ENCODE measurements around the gene C11orf16. TPM values are rescaled to one million over a fixed set of nuclear protein-coding genes. Genes with fewer than 3 reads are reported as not detected.

The C11orf16 gene
- polyA plus RNA-seq, 1 of the 3 experiments (the other 2 are of a cell fraction): not detected

DNA sequence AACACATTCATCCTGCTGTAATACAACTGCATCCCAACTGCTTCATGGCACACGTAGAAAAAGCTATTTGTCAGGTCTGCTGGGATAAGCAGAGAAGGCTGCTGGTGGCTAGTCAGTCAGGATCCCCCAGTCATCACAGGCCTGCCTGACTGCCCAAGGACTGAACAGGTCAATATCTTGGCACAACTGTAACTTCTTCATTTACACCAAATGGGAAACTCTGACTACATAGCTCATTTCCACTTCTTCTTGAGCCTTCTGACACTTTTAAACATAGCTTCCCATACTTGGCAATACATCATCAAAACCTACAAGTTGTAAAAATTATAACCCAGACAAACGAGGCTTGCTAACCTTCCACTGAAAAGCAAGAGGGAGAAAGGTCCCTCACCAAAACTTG is 28.7 kb upstream of the C11orf16 start (continued):
- TF ChIP-seq RXRA (IDR thresholded peaks at IDR 0.05; ENCODE audit: borderline replicate concordance, low read depth) (no peak), JUND (IDR thresholded peaks at IDR 0.05) (no peak), SMC3 (IDR thresholded peaks at IDR 0.05; ENCODE audit: low read depth, low read length) (no peak), NFIC (IDR thresholded peaks at IDR 0.05; ENCODE audit: borderline replicate concordance) (no peak)
- TF ChIP-seq, protein P1, sequence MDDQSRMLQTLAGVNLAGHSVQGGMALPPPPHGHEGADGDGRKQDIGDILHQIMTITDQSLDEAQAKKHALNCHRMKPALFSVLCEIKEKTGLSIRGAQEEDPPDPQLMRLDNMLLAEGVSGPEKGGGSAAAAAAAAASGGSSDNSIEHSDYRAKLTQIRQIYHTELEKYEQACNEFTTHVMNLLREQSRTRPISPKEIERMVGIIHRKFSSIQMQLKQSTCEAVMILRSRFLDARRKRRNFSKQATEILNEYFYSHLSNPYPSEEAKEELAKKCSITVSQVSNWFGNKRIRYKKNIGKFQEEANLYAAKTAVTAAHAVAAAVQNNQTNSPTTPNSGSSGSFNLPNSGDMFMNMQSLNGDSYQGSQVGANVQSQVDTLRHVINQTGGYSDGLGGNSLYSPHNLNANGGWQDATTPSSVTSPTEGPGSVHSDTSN (IDR thresholded peaks at IDR 0.05): no peak
- TF ChIP-seq, protein P2, sequence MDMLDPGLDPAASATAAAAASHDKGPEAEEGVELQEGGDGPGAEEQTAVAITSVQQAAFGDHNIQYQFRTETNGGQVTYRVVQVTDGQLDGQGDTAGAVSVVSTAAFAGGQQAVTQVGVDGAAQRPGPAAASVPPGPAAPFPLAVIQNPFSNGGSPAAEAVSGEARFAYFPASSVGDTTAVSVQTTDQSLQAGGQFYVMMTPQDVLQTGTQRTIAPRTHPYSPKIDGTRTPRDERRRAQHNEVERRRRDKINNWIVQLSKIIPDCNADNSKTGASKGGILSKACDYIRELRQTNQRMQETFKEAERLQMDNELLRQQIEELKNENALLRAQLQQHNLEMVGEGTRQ (IDR thresholded peaks at IDR 0.05; ENCODE audit: borderline replicate concordance, low read depth, low read length): no peak

DNA sequence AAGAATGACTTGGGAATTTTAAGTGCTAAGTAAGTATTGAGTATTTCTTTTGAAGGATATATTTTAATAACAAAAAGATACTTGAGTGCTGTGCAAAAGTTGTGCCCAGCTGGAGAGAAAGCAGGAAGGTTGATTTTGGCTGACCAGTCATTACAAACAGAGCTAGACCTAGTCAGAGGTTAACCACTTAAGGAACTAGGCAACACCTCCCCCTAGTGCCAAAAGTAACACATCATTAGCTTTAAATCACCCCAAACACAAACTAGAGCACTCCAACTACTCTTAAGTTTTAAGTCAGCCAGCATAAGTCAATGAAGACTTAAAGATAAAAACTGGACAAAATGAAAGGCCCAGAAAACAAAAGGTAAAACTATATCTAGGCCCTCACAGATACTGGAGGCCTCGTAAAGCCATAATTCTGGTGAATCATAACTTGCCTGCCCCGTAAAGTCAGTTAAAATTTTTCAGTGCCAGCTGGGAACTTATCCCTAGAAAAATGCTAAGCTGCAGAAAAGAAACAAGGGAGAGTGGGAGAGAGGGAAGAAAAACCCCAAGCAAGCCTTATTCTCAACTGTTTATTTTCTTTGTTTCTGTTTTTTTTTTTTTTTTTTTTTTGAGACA is 26.9 kb upstream of the C11orf16 start:
- Histone ChIP-seq H3K9me2 (no peaks in the 10 kb centered on the region), H2AFZ (ENCODE audit: low read depth) (no peak overlapping the region), H3K9ac (no peak overlapping the region), H3F3A (replicated peaks; ENCODE audit: insufficient read depth) (peaks cover 5% of the 10 kb centered on the region), H3K27ac (ENCODE audit: low read depth in 2 of 2, low read length in 1 of 2) (peak overlapping the region in 1 of 2 experiments; percentile 40; a peak in 1 of 4 replicates), H3K4me2 (peak overlapping the region; percentile 67), H3K36me3 (replicated peaks in 1 of 2; ENCODE audit: control insufficient read depth in 1 of 2, insufficient read depth in 2 of 2, low read length in 1 of 2) (peaks cover 8 to 20% of the 10 kb centered on the region in 2 experiments), H3K27me3 (ENCODE audit: insufficient read depth) (no peaks in the 10 kb centered on the region), H3K4me1 (ENCODE audit: control insufficient read depth in 1 of 2, insufficient read depth in 2 of 2, low read depth in 1 of 2, low read length in 1 of 2) (peaks cover 9 to 12% of the 10 kb centered on the region in 2 experiments; a peak in 3 of 4 replicates), H3K79me2 (ENCODE audit: insufficient read depth) (peaks cover 71% of the 10 kb centered on the region), H4K20me1 (ENCODE audit: insufficient read depth) (no peaks in the 10 kb centered on the region), H3K4me3 (ENCODE audit: low read depth in 2 of 2, low read length in 1 of 2) (peak overlapping the region in 1 of 2 experiments; percentile 14; a peak in 2 of 4 replicates), H3K9me3 (no peaks in the 10 kb centered on the region)
- ChIA-PET CTCF (interaction anchor here (0.7 to 2.1 kb wide), 32 partner anchors 10 to 953 kb away, joined by 3 to 23 read pairs (median 4); partner anchors contain the start of genes ASCL3 and C11orf16), POLR2A (interaction anchor here (1.0 to 1.4 kb wide), 3 partner anchors 251 to 278 kb away, joined by 3 to 6 read pairs (median 3); partner anchors contain the start of genes RPL27A and TRIM66)
- peak; percentile 67 for DNase-seq
- WGBS (ENCODE audit: low lambda C conversion rate): 39% methylated on average over 2 of the region's 2 CpGs
- TF ChIP-seq, protein P3, sequence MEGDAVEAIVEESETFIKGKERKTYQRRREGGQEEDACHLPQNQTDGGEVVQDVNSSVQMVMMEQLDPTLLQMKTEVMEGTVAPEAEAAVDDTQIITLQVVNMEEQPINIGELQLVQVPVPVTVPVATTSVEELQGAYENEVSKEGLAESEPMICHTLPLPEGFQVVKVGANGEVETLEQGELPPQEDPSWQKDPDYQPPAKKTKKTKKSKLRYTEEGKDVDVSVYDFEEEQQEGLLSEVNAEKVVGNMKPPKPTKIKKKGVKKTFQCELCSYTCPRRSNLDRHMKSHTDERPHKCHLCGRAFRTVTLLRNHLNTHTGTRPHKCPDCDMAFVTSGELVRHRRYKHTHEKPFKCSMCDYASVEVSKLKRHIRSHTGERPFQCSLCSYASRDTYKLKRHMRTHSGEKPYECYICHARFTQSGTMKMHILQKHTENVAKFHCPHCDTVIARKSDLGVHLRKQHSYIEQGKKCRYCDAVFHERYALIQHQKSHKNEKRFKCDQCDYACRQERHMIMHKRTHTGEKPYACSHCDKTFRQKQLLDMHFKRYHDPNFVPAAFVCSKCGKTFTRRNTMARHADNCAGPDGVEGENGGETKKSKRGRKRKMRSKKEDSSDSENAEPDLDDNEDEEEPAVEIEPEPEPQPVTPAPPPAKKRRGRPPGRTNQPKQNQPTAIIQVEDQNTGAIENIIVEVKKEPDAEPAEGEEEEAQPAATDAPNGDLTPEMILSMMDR (IDR thresholded peaks at IDR 0.05): peak; percentile 74
- TF ChIP-seq NFIC (IDR thresholded peaks at IDR 0.05; ENCODE audit: borderline replicate concordance) (no peak), SMC3 (IDR thresholded peaks at IDR 0.05; ENCODE audit: low read depth, low read length) (peak; percentile 61), RAD21 (IDR thresholded peaks at IDR 0.05; ENCODE audit: low read length) (peak; percentile 81), MXI1 (IDR thresholded peaks at IDR 0.05; ENCODE audit: low read depth, low read length) (no peak)

DNA sequence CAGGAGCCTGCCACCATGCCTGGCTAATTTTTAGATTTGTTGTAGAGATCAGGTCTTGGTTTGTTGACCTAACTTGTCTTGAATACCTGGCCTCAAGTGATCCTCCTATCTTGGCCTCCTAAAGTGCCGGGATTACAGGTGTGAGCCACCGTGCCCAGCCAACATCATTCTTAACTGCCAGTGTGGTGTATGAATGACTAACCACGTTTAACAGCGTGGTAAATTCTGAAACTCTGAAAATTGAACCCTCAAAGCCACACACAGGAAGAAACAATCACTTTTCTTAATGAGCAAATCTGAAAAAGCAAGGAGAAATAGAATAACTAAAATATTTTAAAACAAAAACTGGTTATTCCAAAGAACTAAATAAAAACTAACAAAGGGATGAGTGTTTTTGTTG is 24.1 kb upstream of the C11orf16 start:
- Histone ChIP-seq H3K4me2 (no peak overlapping the region), H3K36me3 (replicated peaks in 1 of 2; ENCODE audit: control insufficient read depth in 1 of 2, insufficient read depth in 2 of 2, low read length in 1 of 2) (peaks cover 22 to 28% of the 10 kb centered on the region in 2 experiments), H3K9me3 (no peaks in the 10 kb centered on the region), H3K4me3 (ENCODE audit: low read depth in 2 of 2, low read length in 1 of 2) (no peak overlapping the region), H3K4me1 (ENCODE audit: control insufficient read depth in 1 of 2, insufficient read depth in 2 of 2, low read depth in 1 of 2, low read length in 1 of 2) (peaks cover 0 to 10% of the 10 kb centered on the region in 2 experiments; a peak in 1 of 4 replicates), H3K79me2 (ENCODE audit: insufficient read depth) (peaks cover 48% of the 10 kb centered on the region), H4K20me1 (ENCODE audit: insufficient read depth) (no peaks in the 10 kb centered on the region), H3K27me3 (ENCODE audit: insufficient read depth) (no peaks in the 10 kb centered on the region), H3K9ac (no peak overlapping the region), H3F3A (replicated peaks; ENCODE audit: insufficient read depth) (peaks cover 5% of the 10 kb centered on the region), H3K27ac (ENCODE audit: low read depth in 2 of 2, low read length in 1 of 2) (no peak overlapping the region), H2AFZ (ENCODE audit: low read depth) (no peak overlapping the region), H3K9me2 (no peaks in the 10 kb centered on the region)
- ChIA-PET POLR2A (no interaction called here), CTCF (interaction anchor here (1.6 kb wide), 1 partner anchor 43 kb away, joined by 5 read pairs; no protein-coding TSS in a partner anchor)
- 87% methylated on average over 4 of the region's 4 CpGs for WGBS (ENCODE audit: low lambda C conversion rate)
- DNase-seq: no peak
- TF ChIP-seq RFX5 (IDR thresholded peaks at IDR 0.05; ENCODE audit: low read length) (no peak), FOSL2 (IDR thresholded peaks at IDR 0.05; ENCODE audit: borderline replicate concordance, low read depth) (no peak)
- TF ChIP-seq, protein P2 (IDR thresholded peaks at IDR 0.05; ENCODE audit: borderline replicate concordance, low read depth, low read length): no peak
- TF ChIP-seq, protein P4, sequence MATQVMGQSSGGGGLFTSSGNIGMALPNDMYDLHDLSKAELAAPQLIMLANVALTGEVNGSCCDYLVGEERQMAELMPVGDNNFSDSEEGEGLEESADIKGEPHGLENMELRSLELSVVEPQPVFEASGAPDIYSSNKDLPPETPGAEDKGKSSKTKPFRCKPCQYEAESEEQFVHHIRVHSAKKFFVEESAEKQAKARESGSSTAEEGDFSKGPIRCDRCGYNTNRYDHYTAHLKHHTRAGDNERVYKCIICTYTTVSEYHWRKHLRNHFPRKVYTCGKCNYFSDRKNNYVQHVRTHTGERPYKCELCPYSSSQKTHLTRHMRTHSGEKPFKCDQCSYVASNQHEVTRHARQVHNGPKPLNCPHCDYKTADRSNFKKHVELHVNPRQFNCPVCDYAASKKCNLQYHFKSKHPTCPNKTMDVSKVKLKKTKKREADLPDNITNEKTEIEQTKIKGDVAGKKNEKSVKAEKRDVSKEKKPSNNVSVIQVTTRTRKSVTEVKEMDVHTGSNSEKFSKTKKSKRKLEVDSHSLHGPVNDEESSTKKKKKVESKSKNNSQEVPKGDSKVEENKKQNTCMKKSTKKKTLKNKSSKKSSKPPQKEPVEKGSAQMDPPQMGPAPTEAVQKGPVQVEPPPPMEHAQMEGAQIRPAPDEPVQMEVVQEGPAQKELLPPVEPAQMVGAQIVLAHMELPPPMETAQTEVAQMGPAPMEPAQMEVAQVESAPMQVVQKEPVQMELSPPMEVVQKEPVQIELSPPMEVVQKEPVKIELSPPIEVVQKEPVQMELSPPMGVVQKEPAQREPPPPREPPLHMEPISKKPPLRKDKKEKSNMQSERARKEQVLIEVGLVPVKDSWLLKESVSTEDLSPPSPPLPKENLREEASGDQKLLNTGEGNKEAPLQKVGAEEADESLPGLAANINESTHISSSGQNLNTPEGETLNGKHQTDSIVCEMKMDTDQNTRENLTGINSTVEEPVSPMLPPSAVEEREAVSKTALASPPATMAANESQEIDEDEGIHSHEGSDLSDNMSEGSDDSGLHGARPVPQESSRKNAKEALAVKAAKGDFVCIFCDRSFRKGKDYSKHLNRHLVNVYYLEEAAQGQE (IDR thresholded peaks at IDR 0.05; ENCODE audit: low read depth, low read length): no peak
- TF ChIP-seq, protein P5, sequence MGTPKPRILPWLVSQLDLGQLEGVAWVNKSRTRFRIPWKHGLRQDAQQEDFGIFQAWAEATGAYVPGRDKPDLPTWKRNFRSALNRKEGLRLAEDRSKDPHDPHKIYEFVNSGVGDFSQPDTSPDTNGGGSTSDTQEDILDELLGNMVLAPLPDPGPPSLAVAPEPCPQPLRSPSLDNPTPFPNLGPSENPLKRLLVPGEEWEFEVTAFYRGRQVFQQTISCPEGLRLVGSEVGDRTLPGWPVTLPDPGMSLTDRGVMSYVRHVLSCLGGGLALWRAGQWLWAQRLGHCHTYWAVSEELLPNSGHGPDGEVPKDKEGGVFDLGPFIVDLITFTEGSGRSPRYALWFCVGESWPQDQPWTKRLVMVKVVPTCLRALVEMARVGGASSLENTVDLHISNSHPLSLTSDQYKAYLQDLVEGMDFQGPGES (IDR thresholded peaks at IDR 0.05; ENCODE audit: low read depth, low read length): no peak
